ENCODE measurements around the gene CSNK1G1. TPM values are rescaled to one million over a fixed set of nuclear protein-coding genes. Genes with fewer than 3 reads are reported as not detected.

CSNK1G1 gene
- polyA plus RNA-seq, 1 experiment: 8.0 TPM

DNA sequence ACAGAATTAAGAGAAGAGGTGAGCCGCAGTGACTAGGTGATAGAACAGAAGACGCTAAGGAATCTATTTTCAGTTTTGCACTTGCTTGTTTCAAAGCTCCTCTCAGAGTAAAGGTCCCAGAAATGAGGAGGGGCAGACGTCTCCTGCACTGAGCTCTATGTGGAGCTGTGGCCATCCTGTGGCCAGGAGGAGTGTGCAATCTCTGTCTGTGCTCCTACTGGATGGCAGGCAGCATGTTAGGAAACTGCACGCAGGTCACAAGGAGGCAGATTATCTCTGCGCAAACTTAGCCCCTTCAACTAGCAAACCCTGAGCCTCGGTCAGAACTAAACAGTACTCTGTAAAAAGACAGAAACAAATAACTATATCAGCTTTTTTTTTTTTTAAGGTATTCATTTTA, 162.0 kb downstream of the CSNK1G1 start:
- ChIA-PET POLR2A (no interaction called here), CTCF (no interaction called here)
- DNase-seq (ENCODE audit: low read depth): no peak
- no peaks in the 10 kb centered on the region for H3K27me3 ChIP-seq (ENCODE audit: control insufficient read depth, insufficient read depth, low read length)
- no peak overlapping the region for H3K4me3 ChIP-seq (ENCODE audit: low read depth, low read length)
- peaks cover 2% of the 10 kb centered on the region; the same call in 1 of the 2 replicates for H3K36me3 ChIP-seq (ENCODE audit: control insufficient read depth, insufficient read depth, low read length)
- TF ChIP-seq CTCF (IDR thresholded peaks at IDR 0.05; ENCODE audit: insufficient read depth, low read depth, low read length): no peak

DNA sequence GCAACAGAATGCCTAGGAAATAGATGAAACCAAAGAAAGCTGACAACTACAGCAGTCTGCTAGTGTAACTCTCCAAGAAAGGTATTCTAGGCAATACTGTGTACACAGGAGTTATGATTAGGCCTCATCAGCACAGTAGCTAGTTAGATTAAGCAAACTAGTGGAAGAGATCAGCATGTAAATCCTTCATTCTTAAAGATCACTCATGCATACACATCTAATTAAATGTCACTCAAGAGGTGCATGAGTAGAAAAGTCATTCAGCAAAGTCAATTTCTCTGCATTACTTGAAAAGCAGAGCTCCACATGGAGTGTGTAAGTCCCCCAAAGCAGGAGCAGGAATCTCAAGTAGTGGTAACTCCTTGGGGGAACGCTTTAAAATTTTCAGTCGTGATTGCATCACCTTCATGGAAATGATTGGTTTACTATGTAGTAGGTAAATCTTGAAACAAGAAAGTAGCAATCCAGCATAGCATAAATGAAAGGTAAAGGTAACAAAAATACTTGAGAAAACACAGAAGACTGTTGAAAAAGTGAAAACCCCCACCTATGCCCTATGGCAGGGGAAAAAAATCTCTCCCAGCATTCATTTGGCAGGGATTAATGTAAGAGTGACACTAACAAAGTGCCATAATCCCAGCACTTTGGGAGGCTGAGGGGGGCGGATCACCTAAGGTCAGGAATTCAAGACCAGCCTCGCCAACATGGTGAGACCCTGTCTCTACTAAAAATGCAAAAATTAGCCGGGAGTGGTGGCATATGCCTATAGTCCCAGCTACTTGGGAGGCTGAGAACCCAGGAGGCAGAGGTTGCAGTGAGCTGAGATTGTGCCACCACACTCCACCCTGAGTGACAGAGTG, 163.8 kb downstream of the CSNK1G1 start:
- POLR2A ChIA-PET: no interaction called here
- CTCF ChIA-PET: interaction anchor here (0.6 to 0.9 kb wide), 2 partner anchors 16 to 19 kb away, joined by 3 to 4 read pairs; no protein-coding TSS in a partner anchor
- no peak for TF ChIP-seq CTCF (IDR thresholded peaks at IDR 0.05; ENCODE audit: insufficient read depth, low read depth, low read length)

DNA sequence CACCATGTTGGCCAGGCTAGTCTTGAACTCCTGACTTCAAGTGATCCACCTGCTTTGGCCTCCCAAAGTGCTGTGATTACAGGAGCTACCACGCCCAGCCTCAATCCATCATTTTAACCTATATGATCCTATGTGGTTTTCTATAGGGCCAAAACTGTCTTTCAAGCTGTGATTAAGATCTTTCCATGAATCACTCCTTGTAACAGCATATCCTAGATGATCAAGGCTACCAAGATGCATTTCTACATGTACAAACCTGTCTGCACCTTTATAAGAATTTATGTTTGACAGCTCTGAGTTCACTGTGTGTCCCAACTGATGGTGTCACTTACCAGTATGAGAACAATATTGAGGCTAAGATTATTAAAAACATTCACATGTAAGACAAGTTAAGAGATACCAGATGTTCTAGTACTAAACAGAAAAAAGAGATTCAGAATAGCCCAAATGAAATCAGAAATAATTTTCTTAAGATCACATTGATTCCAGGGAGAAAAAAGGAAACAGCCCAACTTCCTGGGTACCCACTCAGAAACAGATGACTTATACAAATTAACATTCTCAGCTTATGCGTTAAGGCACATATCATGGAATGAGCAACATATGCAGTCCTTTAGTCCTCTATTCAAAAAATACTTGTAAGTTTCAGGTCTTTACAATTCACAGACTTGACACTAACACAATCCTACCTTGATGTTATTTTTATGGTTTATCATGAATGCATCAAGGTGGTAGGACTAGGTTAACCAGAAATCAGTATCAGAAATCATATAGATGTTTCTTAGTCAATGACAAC, 168.4 kb downstream of the CSNK1G1 start:
- no peak for DNase-seq (ENCODE audit: low read depth)
- POLR2A ChIA-PET: no interaction called here
- TF ChIP-seq CTCF (IDR thresholded peaks at IDR 0.05; ENCODE audit: insufficient read depth, low read depth, low read length): no peak
- CTCF ChIA-PET: interaction anchor here (0.7 to 0.9 kb wide), 2 partner anchors 11 to 22 kb away, joined by 3 read pairs; no protein-coding TSS in a partner anchor
- Histone ChIP-seq H3K36me3 (ENCODE audit: control insufficient read depth, insufficient read depth, low read length) (peaks cover 2% of the 10 kb centered on the region; the same call in 1 of the 2 replicates), H3K4me3 (ENCODE audit: low read depth, low read length) (no peak overlapping the region), H3K27me3 (ENCODE audit: control insufficient read depth, insufficient read depth, low read length) (no peaks in the 10 kb centered on the region)

More for the DNA sequence above, 163.8 kb downstream of the CSNK1G1 start:
- H3K36me3 ChIP-seq (ENCODE audit: control insufficient read depth, insufficient read depth, low read length): peaks cover 2% of the 10 kb centered on the region; the same call in 1 of the 2 replicates
- H3K27me3 ChIP-seq (ENCODE audit: control insufficient read depth, insufficient read depth, low read length): no peaks in the 10 kb centered on the region
- no peak for DNase-seq (ENCODE audit: low read depth)
- H3K4me3 ChIP-seq (ENCODE audit: low read depth, low read length): no peak overlapping the region

DNA sequence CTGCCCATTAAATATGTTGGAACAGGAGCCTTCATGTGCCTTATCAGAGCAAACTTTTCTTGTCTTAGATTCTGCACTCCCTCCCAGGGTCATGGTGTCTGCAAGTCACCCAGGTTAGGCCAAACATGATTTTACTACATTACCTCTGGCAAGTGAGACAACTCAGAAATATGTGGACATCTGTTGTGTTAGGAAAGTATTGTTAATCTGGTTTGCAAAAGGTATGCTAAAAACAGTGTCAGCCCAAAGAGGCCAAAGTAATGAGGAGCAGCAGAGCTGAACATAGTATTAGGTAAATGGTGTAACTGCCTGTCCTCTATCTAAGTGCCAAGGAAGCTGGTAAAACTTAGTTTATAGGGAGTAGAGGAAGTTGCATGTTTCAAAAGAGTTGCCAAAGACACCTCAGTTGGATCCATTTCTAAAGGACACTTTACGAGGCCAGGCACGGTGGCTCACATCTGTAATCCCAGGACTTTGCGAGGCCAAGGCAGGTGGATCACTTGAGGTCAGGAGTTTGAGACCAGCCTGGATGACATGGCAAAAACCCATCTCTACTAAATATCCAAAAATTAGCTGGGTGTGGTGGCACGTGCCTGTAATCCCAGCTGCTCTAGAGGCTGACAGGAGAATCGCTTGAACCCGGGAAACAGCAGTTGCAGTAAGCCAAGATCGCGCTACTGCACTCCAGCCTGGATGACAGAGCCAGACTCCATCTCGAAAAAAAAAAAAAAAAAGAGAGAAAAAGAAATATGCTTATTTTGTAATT, 170.6 kb downstream of the CSNK1G1 start:
- ChIA-PET POLR2A (no interaction called here), CTCF (interaction anchor here (1.4 kb wide), 1 partner anchor 9 kb away, joined by 4 read pairs; no protein-coding TSS in a partner anchor)
- no peak overlapping the region for H3K4me3 ChIP-seq (ENCODE audit: low read depth, low read length)
- no peak for TF ChIP-seq CTCF (IDR thresholded peaks at IDR 0.05; ENCODE audit: insufficient read depth, low read depth, low read length)
- peaks cover 2% of the 10 kb centered on the region; the same call in 1 of the 2 replicates for H3K36me3 ChIP-seq (ENCODE audit: control insufficient read depth, insufficient read depth, low read length)
- no peak for DNase-seq (ENCODE audit: low read depth)
- no peaks in the 10 kb centered on the region for H3K27me3 ChIP-seq (ENCODE audit: control insufficient read depth, insufficient read depth, low read length)
